IMR-90 (cell line): ENCODE measurements around the gene DGKH. TPM values are rescaled to one million over a fixed set of nuclear protein-coding genes. Genes with fewer than 3 reads are reported as not detected.
"Not testable (repeated sequence)": the region's sequence is repeated elsewhere in the genome, so short reads cannot be mapped to it uniquely, and the experiment has no call there.

ENCODE experiments used
- ATAC-seq: fragments of 200-7000 bp; cut with Tn5 transposase; 2 replicates; pipeline ENCODE4 v1.9.1; 2020; ENCODE audit warnings: low read depth, mild to moderate bottlenecking, moderate library complexity
- BruUV-seq: library from RNA; stranded (reverse); fragments of 400-500 nt; replicated peaks from 2 replicates; lab custom pipeline; 2021; lab: Mats Ljungman, UMichigan
- CTCF ChIA-PET: fragments of 300-600 bp; formaldehyde crosslinking; extraction: SDS; loops from one replicate; lab custom pipeline; 2021; ENCODE audit warnings: antibody characterized with exemption; lab: Yijun Ruan, JAX
- POLR2A ChIA-PET: fragments of 300-600 bp; sonication (Branson Sonifier 250); formaldehyde crosslinking; loops from one replicate; lab custom pipeline; 2022; ENCODE audit warnings: antibody characterized with exemption; ENCODE audit not compliant: unreplicated experiment; lab: Charles Lee
- DNase-seq: peaks from one replicate; pipeline ENCODE4 v3.0.0; 2013
- H2AFZ ChIP-seq: replicated peaks from 2 replicates; pipeline ENCODE3; 2013; ENCODE audit warnings: low read length, mild to moderate bottlenecking; ENCODE audit not compliant: poor library complexity
- H2AK5ac ChIP-seq: 2 replicates; pipeline ENCODE4 v1.6.1; 2013; ENCODE audit warnings: low read depth, low read length, inconsistent platforms
- H2AK9ac ChIP-seq: replicated peaks from 2 replicates; pipeline ENCODE3; 2013; ENCODE audit warnings: mild to moderate bottlenecking, low read depth, low read length, moderate library complexity; ENCODE audit not compliant: poor library complexity
- H2BK120ac ChIP-seq: 2 replicates; pipeline ENCODE4 v1.6.1; 2013; ENCODE audit warnings: low read depth, low read length, inconsistent platforms
- H2BK15ac ChIP-seq: 3 replicates; pipeline ENCODE4 v1.6.1; 2013; ENCODE audit warnings: low read depth, low read length, inconsistent platforms
- H2BK20ac ChIP-seq: 2 replicates; pipeline ENCODE4 v1.6.1; 2013; ENCODE audit warnings: low read depth, mild to moderate bottlenecking, inconsistent platforms, low read length, moderate library complexity
- H2BK5ac ChIP-seq: 2 replicates; pipeline ENCODE4 v1.6.1; 2013; ENCODE audit warnings: mild to moderate bottlenecking, low read depth, low read length, inconsistent platforms; ENCODE audit not compliant: poor library complexity, severe bottlenecking
- H3K14ac ChIP-seq: replicated peaks from 2 replicates; pipeline ENCODE4 v1.6.1; 2013; ENCODE audit warnings: low read depth, low read length, inconsistent platforms
- H3K18ac ChIP-seq: 2 replicates; pipeline ENCODE4 v1.6.1; 2013; ENCODE audit warnings: low read depth, low read length, control low read depth
- H3K23ac ChIP-seq: 2 replicates; pipeline ENCODE4 v1.6.1; 2013; ENCODE audit warnings: low read depth, low read length, inconsistent platforms
- H3K27ac ChIP-seq: 2 replicates; pipeline ENCODE4 v1.5.1; 2013; ENCODE audit warnings: mild to moderate bottlenecking, control low read depth, low read length; ENCODE audit not compliant: insufficient read depth
- H3K27me3 ChIP-seq: 2 replicates; pipeline ENCODE4 v1.6.1; 2013; ENCODE audit warnings: low read length; ENCODE audit not compliant: control insufficient read depth, insufficient read depth
- H3K36me3 ChIP-seq: 2 replicates; pipeline ENCODE4 v1.6.1; 2013; ENCODE audit warnings: low read length, mixed read lengths; ENCODE audit not compliant: control insufficient read depth, insufficient read depth
- H3K4ac ChIP-seq: 2 replicates; pipeline ENCODE4 v1.6.1; 2013; ENCODE audit warnings: low read depth, low read length, inconsistent platforms
- H3K4me1 ChIP-seq: 2 replicates; pipeline ENCODE4 v1.6.1; 2013; ENCODE audit warnings: low read length, mixed read lengths; ENCODE audit not compliant: control insufficient read depth, insufficient read depth
- H3K4me2 ChIP-seq: 2 replicates; pipeline ENCODE4 v1.6.1; 2013; ENCODE audit warnings: low read depth, mild to moderate bottlenecking, control low read depth, low read length, moderate library complexity
- H3K4me3 ChIP-seq: 2 replicates; pipeline ENCODE4 v1.5.1; 2013; ENCODE audit warnings: low read depth, mild to moderate bottlenecking, control low read depth, low read length, moderate library complexity; ENCODE audit not compliant: insufficient read depth
- H3K56ac ChIP-seq: 2 replicates; pipeline ENCODE4 v1.6.1; 2013; ENCODE audit warnings: low read length, inconsistent platforms; ENCODE audit not compliant: insufficient read depth; ENCODE audit errors: extremely low read depth
- H3K79me1 ChIP-seq, 2 experiments: 2 replicates each; pipeline ENCODE4 v1.6.1; 2013; ENCODE audit warnings: low read length in 2 of 2, inconsistent platforms in 1 of 2, low read depth in 1 of 2
- H3K9ac ChIP-seq: 2 replicates; pipeline ENCODE4 v1.6.1; 2013; ENCODE audit warnings: low read depth, low read length, control low read depth
- H3K9me1 ChIP-seq: 2 replicates; pipeline ENCODE4 v1.6.1; 2013; ENCODE audit warnings: low read length, inconsistent platforms; ENCODE audit not compliant: insufficient read depth
- H3K9me3 ChIP-seq: 2 replicates; pipeline ENCODE4 v1.6.1; 2013; ENCODE audit warnings: low read length; ENCODE audit not compliant: control insufficient read depth, insufficient read depth
- H4K20me1 ChIP-seq: 2 replicates; pipeline ENCODE4 v1.6.1; 2013; ENCODE audit warnings: low read length, inconsistent platforms; ENCODE audit not compliant: insufficient read depth
- H4K5ac ChIP-seq: 2 replicates; pipeline ENCODE4 v1.6.1; 2013; ENCODE audit warnings: mild to moderate bottlenecking, low read depth, low read length, control low read depth
- H4K8ac ChIP-seq, 2 experiments: 2 replicates each; pipeline ENCODE4 v1.6.1; 2013; ENCODE audit warnings: low read depth in 2 of 2, low read length in 2 of 2, control low read depth in 1 of 2, inconsistent platforms in 1 of 2
- H4K91ac ChIP-seq: 2 replicates; pipeline ENCODE4 v1.6.1; 2013; ENCODE audit warnings: low read depth, low read length, inconsistent platforms; ENCODE audit not compliant: insufficient read depth
- CEBPB ChIP-seq: IDR thresholded peaks from 2 replicates; pipeline ENCODE4 v1.6.1; 2012; ENCODE audit warnings: low read depth, low read length, improper control_type of control experiment
- RFX5 ChIP-seq: IDR thresholded peaks from 2 replicates; pipeline ENCODE4 v1.8.0; 2012; ENCODE audit warnings: low read depth, mild to moderate bottlenecking, low read length, moderate library complexity
- WGBS, 2 experiments: methylation state at CpG; one replicate each; pipeline versions ENCODE4 v1.1.5 to v1.1.7; 2013; ENCODE audit warnings: missing lambda C conversion rate in 2 of 2; ENCODE audit not compliant: insufficient read length in 1 of 2; ENCODE audit errors: extremely low coverage in 2 of 2; 5-methylcytosine and 5-hydroxymethylcytosine counted together
- dilution Hi-C: fragments of 300-500 bp; cut with HindIII; formaldehyde crosslinking; loops from one replicate; pipeline ENCODE4 v1.14.3; 2018; ENCODE audit warnings: low sequenced_read_pairs; ENCODE audit not compliant: unreplicated experiment
- in situ Hi-C: fragments of 300-500 bp; cut with MboI; formaldehyde crosslinking; loops from 3 replicates; pipeline ENCODE4 v1.14.3; 2019; ENCODE audit warnings: low sequenced_read_pairs, inconsistent platforms, mixed read lengths
- intact Hi-C: fragments of 100-400 bp; cut with micrococcal nuclease; formaldehyde crosslinking; loops from 2 replicates; pipeline ENCODE4 v1.10.0; 2022
- polyA plus RNA-seq, 3 experiments: library from polyadenylated mRNA; depleted of rRNA; stranded (reverse); fragments of >200 nt; gene quantifications; 2 replicates each; pipeline ENCODE4 v1.2.3, GENCODE V29; 2012; ENCODE audit warnings: low replicate concordance in 1 of 3
- total RNA-seq: library from RNA; depleted of rRNA; stranded (reverse); fragments of >200 nt; gene quantifications from 2 replicates; pipeline ENCODE4 v1.2.3, GENCODE V29; 2012

The DGKH gene
- total and polyA plus RNA-seq, 2 of the 4 experiments (the other 2 are of a cell fraction), result 2.0 to 13.4 TPM

GRCh38 chr13:42225051-42225450 is 176.6 kb downstream of the DGKH start:
- WGBS, 2 experiments, result 100% methylated on average over 1 of the region's 2 CpGs; no CpG with 5 or more reads in 1 of the 2 experiments
- H2AFZ ChIP-seq, result no peak overlapping the region
- no peak overlapping the region for H3K56ac ChIP-seq
- in situ Hi-C loops, result no loop called here
- H3K79me1 ChIP-seq, result no peaks in the 10 kb centered on the region
- BruUV-seq, result no TSS peak
- peaks cover 3% of the 10 kb centered on the region for H3K4me1 ChIP-seq
- no peaks in the 10 kb centered on the region for H3K9me1 ChIP-seq
- H2BK120ac ChIP-seq, result no peak overlapping the region
- H3K9ac ChIP-seq, result no peak overlapping the region
- H2AK5ac ChIP-seq, result no peak overlapping the region
- TF ChIP-seq CEBPB (0 out of 2 replicates have a peak, but pooled peaks have one; percentile 28), RFX5 (no peak)
- ATAC-seq (no peak), DNase-seq (no peak)
- H3K27me3 ChIP-seq, result no peaks in the 10 kb centered on the region
- no peak overlapping the region for H2BK5ac ChIP-seq
- H2AK9ac ChIP-seq, result no peak overlapping the region
- no peak overlapping the region for H4K5ac ChIP-seq
- no peak overlapping the region for H4K91ac ChIP-seq
- no peak overlapping the region for H3K14ac ChIP-seq
- H2BK20ac ChIP-seq, result no peak overlapping the region
- no peak overlapping the region for H3K4me2 ChIP-seq
- H3K4ac ChIP-seq, result no peak overlapping the region
- ChIA-PET POLR2A (no interaction called here), CTCF (interaction anchor here (0.6 kb wide), 1 partner anchor 8 kb away, joined by 3 read pairs; no protein-coding TSS in a partner anchor)
- H3K4me3 ChIP-seq, result no peak overlapping the region
- dilution Hi-C loops, result no loop called here
- peaks cover 11% of the 10 kb centered on the region for H3K36me3 ChIP-seq
- intact Hi-C loops, result no loop called here
- no peak overlapping the region for H3K18ac ChIP-seq
- H3K27ac ChIP-seq, result no peak overlapping the region
- no peak overlapping the region for H3K23ac ChIP-seq
- H4K8ac ChIP-seq, result no peak overlapping the region
- no peaks in the 10 kb centered on the region for H4K20me1 ChIP-seq
- no peak overlapping the region for H2BK15ac ChIP-seq
- H3K9me3 ChIP-seq, result no peaks in the 10 kb centered on the region

- H2BK120ac ChIP-seq, H3K14ac ChIP-seq, H3K18ac ChIP-seq, H3K4me3 ChIP-seq, H2BK5ac ChIP-seq, H2AK9ac ChIP-seq, H3K9me3 ChIP-seq, H3K4me1 ChIP-seq, H2BK20ac ChIP-seq, H3K9me1 ChIP-seq, CTCF ChIA-PET, H4K91ac ChIP-seq, BruUV-seq, ATAC-seq, H4K20me1 ChIP-seq, intact Hi-C loops, H3K4me2 ChIP-seq, H4K5ac ChIP-seq, in situ Hi-C loops, H3K56ac ChIP-seq, H3K27ac ChIP-seq, H3K9ac ChIP-seq, dilution Hi-C loops, POLR2A ChIA-PET, H2AFZ ChIP-seq, H3K79me1 ChIP-seq, H3K23ac ChIP-seq, H2BK15ac ChIP-seq, H4K8ac ChIP-seq, DNase-seq, H3K27me3 ChIP-seq, H2AK5ac ChIP-seq, H3K36me3 ChIP-seq, H3K4ac ChIP-seq: not testable (repeated sequence)
- WGBS, 2 experiments, result no CpG with 5 or more reads among the region's 5 CpGs
These were observed 178.3 kb downstream of the DGKH start for GRCh38 chr13:42226759-42227158.
